ENCODE data around the gene DSG1.

The DSG1 gene

DNA sequence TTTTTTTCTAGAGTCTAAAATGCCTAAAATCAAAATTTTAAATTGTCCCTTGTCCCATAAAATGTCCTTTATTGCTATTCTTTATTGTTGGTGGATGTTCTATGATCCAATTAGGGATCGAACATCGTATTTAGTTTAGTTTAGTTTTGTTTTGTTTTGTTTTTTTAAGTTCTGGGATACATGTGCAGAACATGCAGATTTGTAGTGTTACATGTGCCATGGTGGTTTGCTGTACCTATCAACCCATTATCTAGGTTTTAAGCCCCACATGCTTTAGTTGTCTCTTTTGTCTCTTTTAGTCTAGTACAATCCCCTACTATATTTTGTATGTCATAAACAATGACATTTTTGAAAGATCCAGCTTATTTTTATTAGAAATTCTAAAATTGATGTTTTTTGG, 8.8 kb upstream of the DSG1 start:
- H3K27me3 ChIP-seq (ENCODE audit: insufficient read depth, low read depth): no peaks in the 10 kb centered on the region
- no peak overlapping the region for H2AFZ ChIP-seq (ENCODE audit: low read depth)
- no peak overlapping the region for H3K9ac ChIP-seq
- no peak overlapping the region for H3K4me3 ChIP-seq (IDR thresholded peaks at IDR 0.05; ENCODE audit: insufficient read depth, low read depth, low read length)
- TF ChIP-seq, protein P1, sequence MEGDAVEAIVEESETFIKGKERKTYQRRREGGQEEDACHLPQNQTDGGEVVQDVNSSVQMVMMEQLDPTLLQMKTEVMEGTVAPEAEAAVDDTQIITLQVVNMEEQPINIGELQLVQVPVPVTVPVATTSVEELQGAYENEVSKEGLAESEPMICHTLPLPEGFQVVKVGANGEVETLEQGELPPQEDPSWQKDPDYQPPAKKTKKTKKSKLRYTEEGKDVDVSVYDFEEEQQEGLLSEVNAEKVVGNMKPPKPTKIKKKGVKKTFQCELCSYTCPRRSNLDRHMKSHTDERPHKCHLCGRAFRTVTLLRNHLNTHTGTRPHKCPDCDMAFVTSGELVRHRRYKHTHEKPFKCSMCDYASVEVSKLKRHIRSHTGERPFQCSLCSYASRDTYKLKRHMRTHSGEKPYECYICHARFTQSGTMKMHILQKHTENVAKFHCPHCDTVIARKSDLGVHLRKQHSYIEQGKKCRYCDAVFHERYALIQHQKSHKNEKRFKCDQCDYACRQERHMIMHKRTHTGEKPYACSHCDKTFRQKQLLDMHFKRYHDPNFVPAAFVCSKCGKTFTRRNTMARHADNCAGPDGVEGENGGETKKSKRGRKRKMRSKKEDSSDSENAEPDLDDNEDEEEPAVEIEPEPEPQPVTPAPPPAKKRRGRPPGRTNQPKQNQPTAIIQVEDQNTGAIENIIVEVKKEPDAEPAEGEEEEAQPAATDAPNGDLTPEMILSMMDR (conservative IDR thresholded peaks at IDR 0.05; ENCODE audit: low read depth, low read length): no peak
- H3K27ac ChIP-seq: no peak overlapping the region
- no peaks in the 10 kb centered on the region for H4K20me1 ChIP-seq (ENCODE audit: insufficient read depth)
- no peaks in the 10 kb centered on the region for H3K4me1 ChIP-seq (ENCODE audit: low read depth, poor library complexity, severe bottlenecking)
- H3K36me3 ChIP-seq (ENCODE audit: insufficient read depth): no peaks in the 10 kb centered on the region
- no peaks in the 10 kb centered on the region for H3K79me2 ChIP-seq (ENCODE audit: insufficient read depth, low read depth)
- no peak overlapping the region for H3K4me2 ChIP-seq

DNA sequence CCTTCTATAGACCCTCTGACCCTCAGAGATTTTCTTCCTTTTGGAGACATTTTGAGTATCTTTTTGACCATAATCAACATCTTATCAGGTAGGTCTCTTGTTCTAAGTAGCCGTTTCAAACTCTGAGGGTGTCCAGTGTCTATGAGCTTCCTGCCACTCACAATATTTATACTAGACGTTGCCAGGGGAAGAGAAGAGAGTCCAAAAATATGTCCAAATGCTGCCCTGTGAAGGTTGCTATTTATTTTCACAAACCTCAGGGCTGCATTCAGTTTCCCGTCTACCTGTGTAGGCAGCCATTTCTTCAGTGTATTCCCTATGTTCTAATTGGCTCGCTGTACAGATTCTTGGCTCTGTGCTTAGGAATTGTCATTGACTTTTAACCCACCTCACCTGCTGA, 986 bp upstream of the DSG1 start:
- Histone ChIP-seq H3K4me2 (no peak overlapping the region), H3K79me2 (ENCODE audit: insufficient read depth, low read depth) (no peaks in the 10 kb centered on the region), H2AFZ (ENCODE audit: low read depth) (no peak overlapping the region), H3K27me3 (ENCODE audit: insufficient read depth, low read depth) (no peaks in the 10 kb centered on the region), H3K27ac (no peak overlapping the region), H3K36me3 (ENCODE audit: insufficient read depth) (no peaks in the 10 kb centered on the region), H4K20me1 (ENCODE audit: insufficient read depth) (no peaks in the 10 kb centered on the region), H3K4me3 (IDR thresholded peaks at IDR 0.05; ENCODE audit: insufficient read depth, low read depth, low read length) (no peak overlapping the region), H3K9ac (no peak overlapping the region), H3K4me1 (ENCODE audit: low read depth, poor library complexity, severe bottlenecking) (no peaks in the 10 kb centered on the region)
- TF ChIP-seq, protein P1 (conservative IDR thresholded peaks at IDR 0.05; ENCODE audit: low read depth, low read length): no peak

DNA sequence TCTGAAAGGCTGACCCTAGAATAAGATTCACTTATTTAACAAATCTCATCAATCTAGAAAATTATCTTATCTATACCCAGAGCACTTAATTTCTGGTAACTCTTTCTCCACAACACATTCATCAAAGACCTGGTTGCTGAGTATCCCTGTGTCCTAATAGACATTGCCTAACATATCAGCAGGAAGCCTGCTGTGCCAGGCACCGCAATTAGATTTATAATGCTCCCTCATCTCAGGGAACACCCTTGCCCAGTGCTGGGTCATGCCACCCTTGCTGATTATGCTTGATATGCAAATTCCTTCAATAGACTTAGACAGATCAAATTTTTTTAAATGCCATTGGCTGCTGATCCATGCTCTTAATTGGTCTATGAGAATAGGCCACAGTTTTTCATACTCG, 3.8 kb downstream of the DSG1 start:
- Histone ChIP-seq H3K27me3 (ENCODE audit: insufficient read depth, low read depth) (no peaks in the 10 kb centered on the region), H4K20me1 (ENCODE audit: insufficient read depth) (no peaks in the 10 kb centered on the region), H3K9ac (no peak overlapping the region), H3K27ac (no peak overlapping the region), H3K4me1 (ENCODE audit: low read depth, poor library complexity, severe bottlenecking) (no peaks in the 10 kb centered on the region), H3K4me2 (no peak overlapping the region), H3K4me3 (IDR thresholded peaks at IDR 0.05; ENCODE audit: insufficient read depth, low read depth, low read length) (no peak overlapping the region), H3K79me2 (ENCODE audit: insufficient read depth, low read depth) (no peaks in the 10 kb centered on the region), H2AFZ (ENCODE audit: low read depth) (no peak overlapping the region), H3K36me3 (ENCODE audit: insufficient read depth) (no peaks in the 10 kb centered on the region)
- TF ChIP-seq, protein P1 (conservative IDR thresholded peaks at IDR 0.05; ENCODE audit: low read depth, low read length): no peak

DNA sequence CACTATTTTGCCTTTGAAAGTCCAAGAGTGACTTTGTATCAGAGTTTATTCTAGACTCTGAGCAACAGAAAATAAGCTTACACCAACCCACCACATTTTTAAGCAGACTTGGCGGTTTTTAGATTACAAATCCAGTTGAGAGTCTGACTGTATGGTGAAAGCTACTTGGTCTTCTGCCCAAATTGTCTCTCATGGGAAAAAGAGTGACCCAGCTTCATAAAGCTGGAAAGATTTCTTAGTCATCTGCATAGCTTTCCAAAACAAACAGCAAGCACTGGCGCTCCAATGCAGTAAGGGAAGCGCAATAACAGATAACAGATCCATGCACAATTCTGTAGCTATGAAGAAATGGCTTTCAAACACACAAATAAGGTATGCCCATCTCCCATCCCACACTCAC, 7.1 kb downstream of the DSG1 start:
- TF ChIP-seq, protein P1 (conservative IDR thresholded peaks at IDR 0.05; ENCODE audit: low read depth, low read length): no peak
- Histone ChIP-seq H4K20me1 (ENCODE audit: insufficient read depth) (no peaks in the 10 kb centered on the region), H3K27ac (no peak overlapping the region), H3K9ac (no peak overlapping the region), H3K27me3 (ENCODE audit: insufficient read depth, low read depth) (no peaks in the 10 kb centered on the region), H3K4me2 (no peak overlapping the region), H2AFZ (ENCODE audit: low read depth) (no peak overlapping the region), H3K4me3 (IDR thresholded peaks at IDR 0.05; ENCODE audit: insufficient read depth, low read depth, low read length) (no peak overlapping the region), H3K4me1 (ENCODE audit: low read depth, poor library complexity, severe bottlenecking) (no peaks in the 10 kb centered on the region), H3K79me2 (ENCODE audit: insufficient read depth, low read depth) (no peaks in the 10 kb centered on the region), H3K36me3 (ENCODE audit: insufficient read depth) (no peaks in the 10 kb centered on the region)

Measured in KMS-11 (cell line).